Fibroblast of lung (primary cell): ENCODE data around the gene FGFR2. TPM values are rescaled to one million over a fixed set of nuclear protein-coding genes. Genes with fewer than 3 reads are reported as not detected.

Experiments used
- DNase-seq, 2 donors: peaks; one replicate each; pipeline versions ENCODE4 v3.0.0 to v3.0.0-alpha.2; 2010; ENCODE audit warnings: low read depth in 2 of 2
- H2AFZ ChIP-seq: 2 replicates; pipeline ENCODE4 v1.5.1; 2012; ENCODE audit warnings: low read length, control low read depth, inconsistent platforms
- H3K27ac ChIP-seq: 2 replicates; pipeline ENCODE4 v1.5.1; 2011; ENCODE audit warnings: low read length, control low read depth; ENCODE audit not compliant: insufficient read depth
- H3K27me3 ChIP-seq: 2 replicates; pipeline ENCODE4 v1.5.1; 2011; ENCODE audit warnings: mild to moderate bottlenecking, low read length; ENCODE audit not compliant: control insufficient read depth, insufficient read depth
- H3K36me3 ChIP-seq: 2 replicates; pipeline ENCODE4 v1.5.1; 2011; ENCODE audit warnings: low read length; ENCODE audit not compliant: control insufficient read depth, insufficient read depth
- H3K4me1 ChIP-seq: 2 replicates; pipeline ENCODE4 v1.5.1; 2011; ENCODE audit warnings: low read length; ENCODE audit not compliant: control insufficient read depth, insufficient read depth; ENCODE audit errors: extremely low read depth
- H3K4me2 ChIP-seq: 2 replicates; pipeline ENCODE4 v1.5.1; 2011; ENCODE audit warnings: low read length, control low read depth; ENCODE audit not compliant: insufficient read depth; ENCODE audit errors: extremely low read depth
- H3K4me3 ChIP-seq, 4 experiments: fragments of 200-600 bp in 1 of 4; sonication (generic) in 1 of 4; replicated peaks in 1 of 4; 2 replicates each; pipeline ENCODE4 v1.5.1; 2011 to 2016; ENCODE audit warnings: low read length in 4 of 4, low read depth in 3 of 4, mild to moderate bottlenecking in 3 of 4, control low read depth in 2 of 4, inconsistent platforms in 1 of 4, mixed read lengths in 1 of 4; ENCODE audit not compliant: insufficient read depth in 1 of 4; ENCODE audit errors: control extremely low read depth in 1 of 4
- H3K79me2 ChIP-seq: 2 replicates; pipeline ENCODE4 v1.5.1; 2012; ENCODE audit warnings: mild to moderate bottlenecking, low read length, inconsistent platforms; ENCODE audit not compliant: control insufficient read depth, insufficient read depth
- H3K9ac ChIP-seq: 2 replicates; pipeline ENCODE4 v1.5.1; 2011; ENCODE audit warnings: mild to moderate bottlenecking, low read length, control low read depth; ENCODE audit not compliant: insufficient read depth
- H3K9me3 ChIP-seq: 2 replicates; pipeline ENCODE4 v1.5.1; 2012; ENCODE audit warnings: low read depth, low read length; ENCODE audit not compliant: control insufficient read depth, insufficient read depth
- H4K20me1 ChIP-seq: 2 replicates; pipeline ENCODE4 v1.5.1; 2011; ENCODE audit warnings: low read length; ENCODE audit not compliant: control insufficient read depth, insufficient read depth; ENCODE audit errors: extremely low read depth
- EZH2 ChIP-seq: IDR thresholded peaks from 2 replicates; pipeline ENCODE4 v1.5.1; 2012; ENCODE audit warnings: low read length, control low read depth, mild to moderate bottlenecking; ENCODE audit errors: missing control alignments
- polyA plus RNA-seq, 2 donors: library from polyadenylated mRNA; depleted of rRNA in 1 of 2; stranded (reverse) in 1 of 2; unstranded in 1 of 2; fragments of >200 nt; gene quantifications; 2 replicates each; pipeline ENCODE4 v1.2.1, GENCODE V29; 2011 to 2012; ENCODE audit warnings: missing spikeins in 1 of 2
- total RNA-seq: library from RNA; depleted of rRNA; stranded (reverse); fragments of >200 nt; gene quantifications from 2 replicates; pipeline ENCODE4 v1.2.1, GENCODE V29; 2014
- TF ChIP-seq, protein P1 (sequence below), 2 donors: IDR thresholded peaks in 1 of 2; conservative IDR thresholded peaks in 1 of 2; 1 replicate in 1 of 2; 2 replicates in 1 of 2; pipeline ENCODE4 v1.5.1; 2011 to 2012; ENCODE audit warnings: low read length in 2 of 2, control low read depth in 1 of 2, inconsistent platforms in 1 of 2, low read depth in 1 of 2, mild to moderate bottlenecking in 1 of 2

Gene FGFR2
- total and polyA plus RNA-seq, 2 donors (not counting 1 experiment from before 2014, with no cell fraction given) = 0.10 to 0.17 TPM

DNA sequence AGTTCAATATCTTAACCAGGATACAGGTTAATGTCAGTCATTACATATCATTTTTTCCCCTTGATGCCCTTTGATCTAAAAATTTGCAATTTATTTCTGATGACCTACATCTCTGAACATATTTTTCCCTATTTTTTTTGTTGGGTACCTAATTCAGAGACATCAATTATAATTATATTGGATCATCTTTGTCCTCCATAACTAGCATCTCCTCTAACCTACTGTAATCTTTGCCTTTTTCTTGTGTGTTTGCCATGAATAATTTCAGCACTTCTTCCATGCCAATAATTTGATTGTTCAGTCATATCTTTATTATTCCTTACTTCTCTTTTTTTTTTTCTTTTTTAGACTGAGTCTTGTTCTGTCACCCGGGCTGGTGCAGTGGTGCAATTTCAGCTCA lies 39.2 kb upstream of the FGFR2 start:
- Histone ChIP-seq H2AFZ (no peak overlapping the region), H3K4me2 (no peak overlapping the region), H3K9ac (no peak overlapping the region), H3K9me3 (no peaks in the 10 kb centered on the region), H3K27me3 (no peaks in the 10 kb centered on the region), H3K4me3 (no peak overlapping the region), H3K27ac (no peak overlapping the region), H3K79me2 (no peaks in the 10 kb centered on the region), H3K36me3 (no peaks in the 10 kb centered on the region), H3K4me1 (no peaks in the 10 kb centered on the region), H4K20me1 (no peaks in the 10 kb centered on the region)
- TF ChIP-seq, protein P1, sequence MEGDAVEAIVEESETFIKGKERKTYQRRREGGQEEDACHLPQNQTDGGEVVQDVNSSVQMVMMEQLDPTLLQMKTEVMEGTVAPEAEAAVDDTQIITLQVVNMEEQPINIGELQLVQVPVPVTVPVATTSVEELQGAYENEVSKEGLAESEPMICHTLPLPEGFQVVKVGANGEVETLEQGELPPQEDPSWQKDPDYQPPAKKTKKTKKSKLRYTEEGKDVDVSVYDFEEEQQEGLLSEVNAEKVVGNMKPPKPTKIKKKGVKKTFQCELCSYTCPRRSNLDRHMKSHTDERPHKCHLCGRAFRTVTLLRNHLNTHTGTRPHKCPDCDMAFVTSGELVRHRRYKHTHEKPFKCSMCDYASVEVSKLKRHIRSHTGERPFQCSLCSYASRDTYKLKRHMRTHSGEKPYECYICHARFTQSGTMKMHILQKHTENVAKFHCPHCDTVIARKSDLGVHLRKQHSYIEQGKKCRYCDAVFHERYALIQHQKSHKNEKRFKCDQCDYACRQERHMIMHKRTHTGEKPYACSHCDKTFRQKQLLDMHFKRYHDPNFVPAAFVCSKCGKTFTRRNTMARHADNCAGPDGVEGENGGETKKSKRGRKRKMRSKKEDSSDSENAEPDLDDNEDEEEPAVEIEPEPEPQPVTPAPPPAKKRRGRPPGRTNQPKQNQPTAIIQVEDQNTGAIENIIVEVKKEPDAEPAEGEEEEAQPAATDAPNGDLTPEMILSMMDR (conservative IDR thresholded peaks at IDR 0.05 in 1 of 2, IDR thresholded peaks at IDR 0.05 in 1 of 2; ENCODE audit: low read depth in 1 of 2, low read length in 2 of 2) = no peak
- no peak for TF ChIP-seq EZH2
- no peak for DNase-seq

- TF ChIP-seq EZH2 = no peak
- TF ChIP-seq, protein P1 (conservative IDR thresholded peaks at IDR 0.05 in 1 of 2, IDR thresholded peaks at IDR 0.05 in 1 of 2; ENCODE audit: low read depth in 1 of 2, low read length in 2 of 2) = no peak
- Histone ChIP-seq H3K79me2 (no peaks in the 10 kb centered on the region), H3K4me2 (no peak overlapping the region), H4K20me1 (no peaks in the 10 kb centered on the region), H3K36me3 (no peaks in the 10 kb centered on the region), H3K4me3 (no peak overlapping the region), H3K9ac (no peak overlapping the region), H3K27me3 (no peaks in the 10 kb centered on the region), H3K4me1 (no peaks in the 10 kb centered on the region), H3K27ac (no peak overlapping the region), H2AFZ (no peak overlapping the region), H3K9me3 (no peaks in the 10 kb centered on the region)
- no peak for DNase-seq
These were observed 34.8 kb upstream of the FGFR2 start for GRCh38 chr10:121633056-121633455.

DNA sequence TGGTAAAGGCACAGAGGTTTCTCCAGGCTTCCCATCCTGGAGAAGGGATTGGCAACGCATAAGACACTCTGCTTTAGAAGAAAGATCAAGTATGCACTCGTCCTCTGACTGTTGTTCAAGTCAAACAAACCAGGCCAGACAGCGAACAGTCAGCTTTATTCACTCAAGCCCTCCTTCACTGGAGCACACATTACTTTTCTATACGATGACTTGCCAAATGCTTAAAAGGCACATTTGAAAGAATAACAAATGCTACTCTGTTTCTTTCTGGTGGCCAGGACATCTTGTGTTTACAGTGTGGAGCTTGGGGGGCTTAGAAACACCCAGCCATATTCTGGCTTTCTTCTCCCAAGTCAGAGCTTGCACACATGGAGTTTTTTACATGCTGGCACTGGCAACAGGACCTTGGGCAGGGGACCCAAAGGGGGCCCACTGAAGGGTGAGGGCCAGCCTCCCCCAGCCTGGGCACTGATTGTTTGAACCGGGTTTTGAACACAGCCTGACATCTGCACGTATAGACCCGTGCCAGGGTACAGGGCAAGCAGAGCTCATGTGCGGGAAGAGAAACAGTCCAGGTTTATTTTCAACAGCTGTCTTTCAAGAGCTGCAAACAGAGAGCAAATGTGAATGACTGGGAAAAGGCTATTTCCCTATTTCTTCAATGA lies 33.3 kb upstream of the FGFR2 start:
- H3K9me3 ChIP-seq = no peaks in the 10 kb centered on the region
- no peak overlapping the region for H3K4me3 ChIP-seq
- H3K36me3 ChIP-seq = no peaks in the 10 kb centered on the region
- no peaks in the 10 kb centered on the region for H3K4me1 ChIP-seq
- no peaks in the 10 kb centered on the region for H4K20me1 ChIP-seq
- no peaks in the 10 kb centered on the region for H3K27me3 ChIP-seq
- H2AFZ ChIP-seq = no peak overlapping the region
- H3K4me2 ChIP-seq = no peak overlapping the region
- TF ChIP-seq, protein P1 (conservative IDR thresholded peaks at IDR 0.05 in 1 of 2, IDR thresholded peaks at IDR 0.05 in 1 of 2; ENCODE audit: low read depth in 1 of 2, low read length in 2 of 2) = no peak
- TF ChIP-seq EZH2 = no peak
- H3K79me2 ChIP-seq = no peaks in the 10 kb centered on the region
- DNase-seq = no peak
- H3K27ac ChIP-seq = no peak overlapping the region
- no peak overlapping the region for H3K9ac ChIP-seq
